ENCODE measurements around the gene F9.
A peak's percentile ranks its signal among the peaks of the same experiment; 100 is the strongest.

Gene F9

GRCh38 chrX:139554991-139555675 is 24.6 kb downstream of the F9 start:
- DNase-seq (ENCODE audit: insufficient read length, low spot score) (no peak), FAIRE-seq (no peak)
- no peak for TF ChIP-seq POLR2A (IDR thresholded peaks at IDR 0.05; ENCODE audit: low read depth, low read length)

- DNase-seq (ENCODE audit: insufficient read length, low spot score) (peak; percentile 3), FAIRE-seq (no peak)
- TF ChIP-seq POLR2A (IDR thresholded peaks at IDR 0.05; ENCODE audit: low read depth, low read length) = no peak
Measured at GRCh38 chrX:139559383-139560042, 29.0 kb downstream of the F9 start.

GRCh38 chrX:139560221-139560620 is 29.7 kb downstream of the F9 start:
- no peak for TF ChIP-seq POLR2A (IDR thresholded peaks at IDR 0.05; ENCODE audit: low read depth, low read length)
- FAIRE-seq = no peak
- DNase-seq (ENCODE audit: insufficient read length, low spot score) = no peak

GRCh38 chrX:139563251-139563650 is 32.7 kb downstream of the F9 start:
- no peak for DNase-seq (ENCODE audit: insufficient read length, low spot score)
- TF ChIP-seq POLR2A (IDR thresholded peaks at IDR 0.05; ENCODE audit: low read depth, low read length) = no peak
- FAIRE-seq = no peak

- no peak for TF ChIP-seq POLR2A (IDR thresholded peaks at IDR 0.05; ENCODE audit: low read depth, low read length)
- FAIRE-seq (no peak), DNase-seq (ENCODE audit: insufficient read length, low spot score) (no peak)
Measured at GRCh38 chrX:139566981-139567380, 36.4 kb downstream of the F9 start.

GRCh38 chrX:139581068-139581467 is 50.5 kb downstream of the F9 start:
- no peak for DNase-seq (ENCODE audit: insufficient read length, low spot score)
- no peak for FAIRE-seq
- no peak for TF ChIP-seq POLR2A (IDR thresholded peaks at IDR 0.05; ENCODE audit: low read depth, low read length)

GRCh38 chrX:139585613-139586012 is 55.1 kb downstream of the F9 start:
- DNase-seq (ENCODE audit: insufficient read length, low spot score) (no peak), FAIRE-seq (no peak)
- TF ChIP-seq POLR2A (IDR thresholded peaks at IDR 0.05; ENCODE audit: low read depth, low read length) = no peak

GRCh38 chrX:139596068-139596467 is 65.5 kb downstream of the F9 start:
- FAIRE-seq = no peak
- no peak for TF ChIP-seq POLR2A (IDR thresholded peaks at IDR 0.05; ENCODE audit: low read depth, low read length)
- no peak for DNase-seq (ENCODE audit: insufficient read length, low spot score)

- no peak for TF ChIP-seq POLR2A (IDR thresholded peaks at IDR 0.05; ENCODE audit: low read depth, low read length)
- DNase-seq (ENCODE audit: insufficient read length, low spot score) = no peak
- FAIRE-seq = no peak
Measured at GRCh38 chrX:139600105-139600504, 69.6 kb downstream of the F9 start.

All from H54 (cell line).